ENCODE measurements around the gene ROR1.

- TF ChIP-seq CTCF (IDR thresholded peaks at IDR 0.05; ENCODE audit: low read depth, low read length) (no peak), POLR2A (IDR thresholded peaks at IDR 0.05; ENCODE audit: extremely low read depth, insufficient read length) (no peak), MYC (IDR thresholded peaks at IDR 0.05; ENCODE audit: low read depth, low read length) (no peak), MAX (IDR thresholded peaks at IDR 0.05; ENCODE audit: low read depth, low read length) (no peak)
Measured at GRCh38 chr1:63951059-63951946, 177.5 kb downstream of the ROR1 start.
